ENCODE measurements around the gene FLVCR1. TPM values are rescaled to one million over a fixed set of nuclear protein-coding genes. Genes with fewer than 3 reads are reported as not detected.

Gene FLVCR1
- total RNA-seq, 1 donor from 2014 or later: 6.3 TPM

DNA sequence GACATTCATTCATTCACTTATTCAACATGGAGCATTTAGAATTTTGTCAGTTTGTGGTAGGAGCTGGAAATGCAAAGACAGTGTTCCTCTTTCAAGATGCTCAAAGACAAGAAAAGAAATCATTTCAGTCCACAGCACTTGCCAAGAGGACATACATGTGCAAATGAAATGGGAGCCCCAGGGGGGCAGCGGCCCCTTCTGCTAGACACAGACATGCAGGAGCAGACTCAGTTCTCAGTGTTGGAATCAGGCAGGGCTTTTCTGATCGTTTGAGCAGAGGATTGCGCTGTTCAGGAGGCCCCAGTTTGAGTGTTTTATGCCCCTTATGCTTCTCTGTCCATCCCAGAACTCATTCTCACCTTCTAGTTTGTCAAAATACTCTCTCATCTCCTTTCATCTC lies 56.7 kb downstream of the FLVCR1 start:
- H3K36me3 ChIP-seq: no peaks in the 10 kb centered on the region
- TF ChIP-seq, protein P1, sequence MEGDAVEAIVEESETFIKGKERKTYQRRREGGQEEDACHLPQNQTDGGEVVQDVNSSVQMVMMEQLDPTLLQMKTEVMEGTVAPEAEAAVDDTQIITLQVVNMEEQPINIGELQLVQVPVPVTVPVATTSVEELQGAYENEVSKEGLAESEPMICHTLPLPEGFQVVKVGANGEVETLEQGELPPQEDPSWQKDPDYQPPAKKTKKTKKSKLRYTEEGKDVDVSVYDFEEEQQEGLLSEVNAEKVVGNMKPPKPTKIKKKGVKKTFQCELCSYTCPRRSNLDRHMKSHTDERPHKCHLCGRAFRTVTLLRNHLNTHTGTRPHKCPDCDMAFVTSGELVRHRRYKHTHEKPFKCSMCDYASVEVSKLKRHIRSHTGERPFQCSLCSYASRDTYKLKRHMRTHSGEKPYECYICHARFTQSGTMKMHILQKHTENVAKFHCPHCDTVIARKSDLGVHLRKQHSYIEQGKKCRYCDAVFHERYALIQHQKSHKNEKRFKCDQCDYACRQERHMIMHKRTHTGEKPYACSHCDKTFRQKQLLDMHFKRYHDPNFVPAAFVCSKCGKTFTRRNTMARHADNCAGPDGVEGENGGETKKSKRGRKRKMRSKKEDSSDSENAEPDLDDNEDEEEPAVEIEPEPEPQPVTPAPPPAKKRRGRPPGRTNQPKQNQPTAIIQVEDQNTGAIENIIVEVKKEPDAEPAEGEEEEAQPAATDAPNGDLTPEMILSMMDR (IDR thresholded peaks at IDR 0.05): no peak
- DNase-seq (no peak), ATAC-seq (no peak)
- H3K27me3 ChIP-seq (ENCODE audit: low read depth): no peaks in the 10 kb centered on the region
- intact Hi-C loops (cut with DNase I): no loop called here
- H3K4me3 ChIP-seq: no peak overlapping the region
- H3K4me1 ChIP-seq: no peaks in the 10 kb centered on the region
- no peaks in the 10 kb centered on the region for H3K9me3 ChIP-seq
- no peak overlapping the region for H3K27ac ChIP-seq

DNA sequence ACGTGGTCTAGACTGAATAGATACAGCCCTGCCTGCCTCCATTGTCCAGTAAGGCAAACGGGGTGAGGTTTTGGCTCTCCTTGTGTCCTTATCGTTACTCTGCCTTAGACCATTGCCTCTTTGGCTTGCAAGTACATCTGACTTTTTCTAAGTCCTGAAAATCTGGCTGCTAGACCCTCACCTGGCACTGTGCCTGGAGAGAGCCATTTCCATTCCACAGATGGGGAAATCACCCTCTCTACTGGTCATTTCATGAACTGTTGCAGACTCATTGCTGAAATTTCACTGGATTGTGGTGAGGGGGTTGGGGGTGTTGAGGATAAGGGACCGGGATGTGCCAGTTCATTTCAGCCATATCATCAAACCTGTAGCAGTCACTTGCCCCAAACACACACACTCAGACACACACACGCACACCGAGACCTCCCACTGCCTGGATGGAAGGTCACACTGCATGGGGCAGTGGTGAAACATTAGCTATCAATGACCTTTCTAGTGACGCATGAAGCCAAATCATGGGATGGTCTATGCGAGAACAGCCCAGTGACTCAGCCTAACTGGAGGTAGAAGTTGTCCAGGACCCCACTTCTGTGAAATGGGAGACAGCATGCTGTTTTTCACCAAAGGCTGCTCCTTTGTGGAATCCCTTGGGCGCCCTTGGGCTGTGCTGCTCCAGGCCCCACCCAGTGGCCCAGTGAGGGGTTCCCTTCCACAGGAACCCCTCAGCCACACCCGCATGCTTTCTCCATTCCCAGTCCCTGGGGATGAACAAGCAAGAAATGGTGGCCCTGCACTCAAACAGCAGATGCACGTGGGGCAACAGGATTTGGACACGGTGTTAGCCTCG lies 57.4 kb downstream of the FLVCR1 start:
- no peaks in the 10 kb centered on the region for H3K27me3 ChIP-seq (ENCODE audit: low read depth)
- ATAC-seq: peak; percentile 23 to 45
- H3K4me1 ChIP-seq: no peaks in the 10 kb centered on the region
- H3K27ac ChIP-seq: no peak overlapping the region
- no peak for DNase-seq
- no peak overlapping the region for H3K4me3 ChIP-seq
- no peaks in the 10 kb centered on the region for H3K9me3 ChIP-seq
- H3K36me3 ChIP-seq: no peaks in the 10 kb centered on the region
- intact Hi-C loops (cut with DNase I): no loop called here
- TF ChIP-seq, protein P1 (IDR thresholded peaks at IDR 0.05): no peak

DNA sequence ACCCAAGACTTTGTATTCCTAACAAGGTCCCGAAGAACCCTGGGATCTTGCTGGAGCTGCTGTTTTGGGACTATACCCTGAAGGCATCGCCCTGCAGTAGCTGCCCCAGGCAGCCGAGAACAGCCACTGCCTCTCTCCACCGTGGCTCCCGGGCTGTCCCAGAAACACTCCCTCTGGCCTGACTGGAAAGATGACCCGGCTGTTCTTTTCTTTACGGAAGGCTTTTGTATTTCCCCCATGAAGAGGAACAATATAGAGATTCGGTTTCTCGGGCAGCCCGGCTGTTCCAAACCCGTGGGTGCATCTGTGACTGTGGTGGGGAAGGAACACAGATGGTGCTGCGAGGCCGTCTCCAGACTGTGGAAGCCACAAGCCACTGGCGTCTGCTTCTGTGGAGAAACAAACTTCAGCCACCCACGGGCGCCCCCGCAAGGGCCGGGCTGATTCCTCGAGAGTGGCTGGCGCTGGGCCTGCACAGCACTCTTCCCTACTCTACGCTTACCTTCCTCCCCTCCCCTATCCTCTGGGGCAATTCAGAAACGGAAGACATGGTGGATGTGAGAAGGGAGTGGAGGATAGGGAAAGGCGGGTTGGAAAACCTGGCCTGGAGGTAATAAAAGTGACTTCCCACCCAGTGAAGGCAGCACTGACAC lies 58.5 kb downstream of the FLVCR1 start:
- no peak overlapping the region for H3K4me3 ChIP-seq
- no peaks in the 10 kb centered on the region for H3K4me1 ChIP-seq
- H3K36me3 ChIP-seq: no peaks in the 10 kb centered on the region
- peak; percentile 83 for DNase-seq
- ATAC-seq: peak; percentile 87
- H3K27ac ChIP-seq: no peak overlapping the region
- no peaks in the 10 kb centered on the region for H3K27me3 ChIP-seq (ENCODE audit: low read depth)
- TF ChIP-seq, protein P1 (IDR thresholded peaks at IDR 0.05): no peak
- H3K9me3 ChIP-seq: no peaks in the 10 kb centered on the region
- intact Hi-C loops (cut with DNase I): no loop called here

DNA sequence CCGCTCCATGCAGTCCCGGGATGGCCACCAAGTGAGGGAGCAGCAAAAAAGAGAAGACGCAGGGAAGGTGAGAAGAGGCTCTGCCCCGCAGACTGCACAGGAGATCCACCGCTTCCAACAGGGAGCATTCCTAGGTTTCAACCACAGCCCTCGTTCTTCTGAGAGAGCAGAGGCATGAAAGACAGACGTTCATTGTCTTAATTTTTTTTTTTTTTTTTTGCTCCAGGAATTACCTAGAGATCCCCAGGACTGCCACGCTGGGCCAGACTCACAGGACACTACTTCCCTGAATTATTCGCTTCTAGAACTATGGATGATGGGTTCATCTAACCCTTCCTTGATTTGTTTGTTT lies 59.0 kb downstream of the FLVCR1 start:
- TF ChIP-seq, protein P1 (IDR thresholded peaks at IDR 0.05): no peak
- no peaks in the 10 kb centered on the region for H3K4me1 ChIP-seq
- H3K9me3 ChIP-seq: no peaks in the 10 kb centered on the region
- ATAC-seq: no peak
- H3K27ac ChIP-seq: no peak overlapping the region
- H3K36me3 ChIP-seq: no peaks in the 10 kb centered on the region
- intact Hi-C loops (cut with DNase I): no loop called here
- DNase-seq: no peak
- H3K27me3 ChIP-seq (ENCODE audit: low read depth): no peaks in the 10 kb centered on the region
- no peak overlapping the region for H3K4me3 ChIP-seq

DNA sequence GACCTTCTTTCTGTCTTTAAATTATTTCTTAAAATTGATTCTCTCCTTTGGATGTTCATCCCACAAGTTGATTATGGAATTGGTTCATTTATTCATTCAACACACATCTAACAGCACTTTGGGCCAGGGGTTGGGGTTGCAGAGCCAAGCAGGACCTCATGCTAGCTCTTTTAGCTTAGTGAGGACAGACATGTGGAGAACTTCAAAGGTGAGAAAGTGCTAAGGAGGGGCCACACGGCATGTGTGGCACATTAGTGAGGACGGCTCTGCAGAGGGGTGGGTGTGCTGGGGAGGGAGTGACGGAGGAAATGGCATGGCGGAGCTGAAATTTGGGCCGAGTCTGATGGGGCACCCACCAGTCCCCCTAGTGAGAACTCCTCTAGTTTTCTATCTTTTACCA lies 59.8 kb downstream of the FLVCR1 start:
- ATAC-seq (no peak), DNase-seq (no peak)
- TF ChIP-seq, protein P1 (IDR thresholded peaks at IDR 0.05): no peak
- Histone ChIP-seq H3K27ac (no peak overlapping the region), H3K27me3 (ENCODE audit: low read depth) (no peaks in the 10 kb centered on the region), H3K9me3 (no peaks in the 10 kb centered on the region), H3K36me3 (no peaks in the 10 kb centered on the region), H3K4me1 (no peaks in the 10 kb centered on the region), H3K4me3 (no peak overlapping the region)
- intact Hi-C loops (cut with DNase I): no loop called here

All from lower lobe of right lung (tissue), 2 donors.